NB4 (cell line): ENCODE measurements around the gene NFATC4.

ENCODE experiments used
- CTCF ChIP-seq: IDR thresholded peaks from one replicate; pipeline ENCODE4 v1.5.1; 2012; ENCODE audit warnings: low read depth, low read length
- MAX ChIP-seq: IDR thresholded peaks from 2 replicates; pipeline ENCODE4 v1.6.1; 2011; ENCODE audit warnings: low read depth, low read length
- POLR2A ChIP-seq: IDR thresholded peaks from 2 replicates; pipeline ENCODE4 v1.6.1; 2011; ENCODE audit warnings: mild to moderate bottlenecking; ENCODE audit not compliant: insufficient read length; ENCODE audit errors: extremely low read depth

DNA sequence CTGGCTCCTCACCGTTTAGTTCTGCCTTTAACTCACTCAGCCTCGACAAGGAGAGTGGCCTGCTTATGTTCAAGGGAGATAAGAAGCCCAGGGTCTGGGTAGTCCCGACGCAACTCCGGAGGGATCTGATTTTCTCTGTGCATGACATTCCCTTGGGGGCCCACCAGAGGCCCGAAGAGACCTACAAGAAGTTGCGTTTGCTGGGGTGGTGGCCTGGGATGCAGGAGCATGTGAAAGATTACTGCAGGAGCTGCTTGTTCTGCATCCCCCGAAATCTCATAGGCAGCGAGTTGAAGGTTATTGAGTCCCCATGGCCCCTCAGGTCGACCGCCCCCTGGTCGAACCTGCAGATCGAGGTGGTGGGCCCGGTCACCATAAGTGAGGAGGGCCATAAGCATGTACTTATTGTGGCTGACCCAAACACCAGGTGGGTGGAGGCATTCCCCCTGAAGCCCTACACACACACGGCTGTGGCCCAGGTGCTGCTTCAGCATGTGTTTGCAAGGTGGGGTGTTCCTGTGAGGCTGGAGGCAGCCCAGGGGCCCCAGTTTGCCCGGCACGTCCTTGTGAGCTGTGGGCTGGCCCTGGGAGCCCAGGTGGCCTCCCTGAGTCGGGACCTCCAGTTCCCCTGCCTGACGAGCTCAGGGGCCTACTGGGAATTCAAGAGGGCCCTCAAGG is 48.4 kb downstream of the NFATC4 start:
- TF ChIP-seq CTCF (no peak), POLR2A (no peak), MAX (no peak)
